Liver (tissue), 9 donors: Measurements from ENCODE around the gene FN1. TPM values are rescaled to one million over a fixed set of nuclear protein-coding genes. Genes with fewer than 3 reads are reported as not detected.

Experiments used
- DNase-seq: peaks from one replicate; pipeline ENCODE4 v3.0.0-alpha.2; 2017; ENCODE audit warnings: low spot score
- H3K27ac ChIP-seq, 2 donors: one replicate each; pipeline ENCODE4 v1.7.0; 2013; ENCODE audit warnings: inconsistent platforms in 2 of 2, low read length in 2 of 2, control low read depth in 1 of 2, low read depth in 1 of 2, mild to moderate bottlenecking in 1 of 2
- H3K27me3 ChIP-seq, 4 donors: one replicate each; pipeline versions ENCODE4 v1.6.1 to v1.7.0; 2013; ENCODE audit warnings: low read length in 3 of 4, inconsistent platforms in 1 of 4, mild to moderate bottlenecking in 1 of 4, moderate library complexity in 1 of 4; ENCODE audit not compliant: control insufficient read depth in 4 of 4, insufficient read depth in 4 of 4
- H3K36me3 ChIP-seq, 4 donors: one replicate each; pipeline versions ENCODE4 v1.6.1 to v1.7.0; 2013; ENCODE audit warnings: low read length in 3 of 4, mild to moderate bottlenecking in 3 of 4, low read depth in 1 of 4, moderate library complexity in 1 of 4; ENCODE audit not compliant: control insufficient read depth in 4 of 4, insufficient read depth in 3 of 4
- H3K4me1 ChIP-seq, 4 donors: one replicate each; pipeline versions ENCODE4 v1.6.1 to v1.7.0; 2013; ENCODE audit warnings: low read length in 3 of 4, mild to moderate bottlenecking in 3 of 4, moderate library complexity in 1 of 4; ENCODE audit not compliant: control insufficient read depth in 4 of 4, insufficient read depth in 4 of 4
- H3K4me3 ChIP-seq, 3 donors: one replicate each; pipeline versions ENCODE4 v1.6.1 to v1.7.0; 2013; ENCODE audit warnings: low read length in 3 of 3, control low read depth in 1 of 3, low read depth in 1 of 3, mild to moderate bottlenecking in 1 of 3
- H3K9ac ChIP-seq, 2 donors: one replicate each; pipeline ENCODE4 v1.7.0; 2013; ENCODE audit warnings: low read length in 2 of 2, mild to moderate bottlenecking in 2 of 2, moderate library complexity in 2 of 2, control low read depth in 1 of 2, low read depth in 1 of 2
- H3K9me3 ChIP-seq, 4 donors: one replicate each; pipeline versions ENCODE4 v1.6.1 to v1.7.0; 2013; ENCODE audit warnings: low read length in 3 of 4; ENCODE audit not compliant: control insufficient read depth in 4 of 4
- ATF3 ChIP-seq: IDR thresholded peaks from 2 replicates; pipeline ENCODE4 v1.6.1; 2016; ENCODE audit warnings: antibody characterized with exemption
- CTCF ChIP-seq: fragments of 150-350 bp; IDR thresholded peaks from 2 replicates; pipeline ENCODE4 v1.5.1; 2017; ENCODE audit warnings: improper control_type of control experiment, low read depth, low read length; ENCODE audit not compliant: missing input control
- EGR1 ChIP-seq, 2 donors: IDR thresholded peaks; 2 replicates each; pipeline ENCODE4 v1.6.1; 2016 to 2018; ENCODE audit warnings: antibody characterized with exemption in 2 of 2, low read depth in 2 of 2
- FOXA1 ChIP-seq: IDR thresholded peaks from 2 replicates; pipeline ENCODE4 v1.6.1; 2016; ENCODE audit warnings: antibody characterized with exemption
- FOXA2 ChIP-seq: IDR thresholded peaks from 2 replicates; pipeline ENCODE4 v1.6.1; 2016; ENCODE audit warnings: antibody characterized with exemption
- GABPA ChIP-seq, 2 donors: IDR thresholded peaks in 1 of 2; conservative IDR thresholded peaks in 1 of 2; 2 replicates each; pipeline ENCODE4 v1.6.1; 2016; ENCODE audit warnings: antibody characterized with exemption in 2 of 2, mild to moderate bottlenecking in 1 of 2, moderate library complexity in 1 of 2
- HNF4G ChIP-seq: IDR thresholded peaks from 2 replicates; pipeline ENCODE4 v1.6.1; 2016; ENCODE audit warnings: antibody characterized with exemption
- JUND ChIP-seq, 2 donors: IDR thresholded peaks; 2 replicates each; pipeline ENCODE4 v1.6.1; 2016; ENCODE audit warnings: antibody characterized with exemption in 2 of 2
- MAX ChIP-seq: IDR thresholded peaks from 2 replicates; pipeline ENCODE4 v1.6.1; 2016; ENCODE audit warnings: antibody characterized with exemption
- NR2F2 ChIP-seq: IDR thresholded peaks from 2 replicates; pipeline ENCODE4 v1.6.1; 2016; ENCODE audit warnings: antibody characterized with exemption
- RAD21 ChIP-seq, 2 donors: IDR thresholded peaks; 2 replicates each; pipeline ENCODE4 v1.6.1; 2016; ENCODE audit warnings: antibody characterized with exemption in 2 of 2, mild to moderate bottlenecking in 2 of 2
- REST ChIP-seq: IDR thresholded peaks from 2 replicates; pipeline ENCODE4 v1.6.1; 2016; ENCODE audit warnings: antibody characterized with exemption, mild to moderate bottlenecking
- RXRA ChIP-seq, 2 donors: IDR thresholded peaks; 2 replicates each; pipeline ENCODE4 v1.6.1; 2017 to 2018; ENCODE audit warnings: antibody characterized with exemption in 2 of 2, mild to moderate bottlenecking in 1 of 2
- SP1 ChIP-seq: IDR thresholded peaks from 2 replicates; pipeline ENCODE4 v1.6.1; 2018; ENCODE audit warnings: antibody characterized with exemption, mild to moderate bottlenecking
- YY1 ChIP-seq: IDR thresholded peaks from 2 replicates; pipeline ENCODE4 v1.6.1; 2016; ENCODE audit warnings: antibody characterized with exemption, mild to moderate bottlenecking
- WGBS: extraction: QIAGEN DNeasy Blood & Tissue Kit; methylation state at CpG from one replicate; pipeline ENCODE4 v1.1.7; 2013; 5-methylcytosine and 5-hydroxymethylcytosine counted together
- polyA plus RNA-seq, 2 donors: library from polyadenylated mRNA; stranded (reverse) in 1 of 2; unstranded in 1 of 2; fragments of 200-250 nt in 1 of 2; fragments of >200 nt in 1 of 2; fragmentation: Nextera tagmentation in 1 of 2; extraction: Ambion mirVana in 1 of 2; gene quantifications; one replicate each; pipeline versions ENCODE4 v1.2.1 to v1.2.3, GENCODE V29; 2013 to 2015
- total RNA-seq, 2 donors: library from RNA; depleted of rRNA; stranded (reverse); fragments of >200 nt; gene quantifications; one replicate each; pipeline ENCODE4 v1.2.3, GENCODE V29; 2014
- donor health status: healthy.
- donor health status: healthy.
- donor health status: healthy.
- donor health status: healthy.
- donor health status: healthy.

FN1 gene
- total and polyA plus RNA-seq, 4 donors, result 545 to 1,402 (median 837) TPM

- H3K27ac ChIP-seq, result no peak overlapping the region
- peaks cover 18 to 50% (median 31%) of the 10 kb centered on the region in 4 donors for H3K36me3 ChIP-seq
- H3K27me3 ChIP-seq, result no peaks in the 10 kb centered on the region
- H3K9ac ChIP-seq, result no peak overlapping the region
- H3K4me3 ChIP-seq, result no peak overlapping the region
- no peaks in the 10 kb centered on the region for H3K9me3 ChIP-seq
- no peak for DNase-seq
- TF ChIP-seq YY1 (no peak), EGR1 (IDR thresholded peaks at IDR 0.05; ENCODE audit: low read depth in 2 of 2) (no peak), SP1 (no peak), HNF4G (no peak), RXRA (IDR thresholded peaks at IDR 0.05) (no peak), FOXA2 (no peak), RAD21 (IDR thresholded peaks at IDR 0.05) (no peak), REST (no peak), JUND (IDR thresholded peaks at IDR 0.05) (no peak), FOXA1 (no peak), NR2F2 (no peak), ATF3 (no peak), GABPA (IDR thresholded peaks at IDR 0.05 in 1 of 2, conservative IDR thresholded peaks at IDR 0.05 in 1 of 2) (no peak), MAX (no peak), CTCF (no peak)
- 97% methylated on average over 7 of the region's 7 CpGs for WGBS
- H3K4me1 ChIP-seq, result peaks cover 0 to 1% (median 0%) of the 10 kb centered on the region in 4 donors
Observed at GRCh38 chr2:215338883-215339679, 96.8 kb downstream of the FN1 start.

- no peak overlapping the region for H3K9ac ChIP-seq
- peaks cover 18 to 49% (median 27%) of the 10 kb centered on the region in 4 donors for H3K36me3 ChIP-seq
- WGBS, result 90% methylated on average over 5 of the region's 5 CpGs
- TF ChIP-seq SP1 (no peak), REST (no peak), RAD21 (IDR thresholded peaks at IDR 0.05) (no peak), HNF4G (no peak), CTCF (no peak), YY1 (no peak), RXRA (IDR thresholded peaks at IDR 0.05) (no peak), EGR1 (IDR thresholded peaks at IDR 0.05; ENCODE audit: low read depth in 2 of 2) (no peak)
Observed at GRCh38 chr2:215332872-215333595, 102.8 kb downstream of the FN1 start.

More at GRCh38 chr2:215332872-215333595, 102.8 kb downstream of the FN1 start:
- H3K27ac ChIP-seq, result no peak overlapping the region
- no peak overlapping the region for H3K4me3 ChIP-seq
- no peaks in the 10 kb centered on the region for H3K27me3 ChIP-seq
- H3K4me1 ChIP-seq, result no peaks in the 10 kb centered on the region
- no peak for DNase-seq
- H3K9me3 ChIP-seq, result no peaks in the 10 kb centered on the region
